Measurements from ENCODE around the gene TCEANC. TPM values are rescaled to one million over a fixed set of nuclear protein-coding genes. Genes with fewer than 3 reads are reported as not detected.
"Not testable (repeated sequence)": the region's sequence is repeated elsewhere in the genome, so short reads cannot be mapped to it uniquely, and the experiment has no call there.

Gene TCEANC
- polyA plus RNA-seq, 2 donors: 0.85 to 1.2 TPM

GRCh38 chrX:13669246-13669737 lies 16.4 kb downstream of the TCEANC start:
- H3K4me1 ChIP-seq (ENCODE audit: control insufficient read depth in 2 of 2, insufficient read depth in 2 of 2, low read length in 1 of 2): no peaks in the 10 kb centered on the region
- H3K27ac ChIP-seq (ENCODE audit: low read depth in 2 of 2, low read length in 1 of 2): peak overlapping the region; percentile 47 to 49
- H3K27me3 ChIP-seq (ENCODE audit: control insufficient read depth in 1 of 2, insufficient read depth in 2 of 2, low read length in 2 of 2): peaks cover 0 to 5% of the 10 kb centered on the region in 2 donors
- H3K4me3 ChIP-seq (ENCODE audit: low read depth in 1 of 2, low read length in 2 of 2): no peak overlapping the region
- H3K9me3 ChIP-seq (ENCODE audit: control insufficient read depth in 2 of 2, insufficient read depth in 1 of 2, low read depth in 1 of 2, low read length in 1 of 2): no peaks in the 10 kb centered on the region
- no peaks in the 10 kb centered on the region for H3K36me3 ChIP-seq (ENCODE audit: control insufficient read depth in 2 of 2, insufficient read depth in 2 of 2, low read length in 1 of 2)
- 10 to 19% methylated on average over 9 of the region's 9 CpGs for WGBS, 2 donors

GRCh38 chrX:13669755-13670154 lies 16.8 kb downstream of the TCEANC start:
- not testable (repeated sequence) for H3K36me3 ChIP-seq (ENCODE audit: control insufficient read depth in 2 of 2, insufficient read depth in 2 of 2, low read length in 1 of 2); H3K4me1 ChIP-seq (ENCODE audit: control insufficient read depth in 2 of 2, insufficient read depth in 2 of 2, low read length in 1 of 2); H3K9me3 ChIP-seq (ENCODE audit: control insufficient read depth in 2 of 2, insufficient read depth in 1 of 2, low read depth in 1 of 2, low read length in 1 of 2); H3K4me3 ChIP-seq (ENCODE audit: low read depth in 1 of 2, low read length in 2 of 2); H3K27me3 ChIP-seq (ENCODE audit: control insufficient read depth in 1 of 2, insufficient read depth in 2 of 2, low read length in 2 of 2)
- peak overlapping the region; percentile 47 to 49 for H3K27ac ChIP-seq (ENCODE audit: low read depth in 2 of 2, low read length in 1 of 2)
- 82% methylated on average over 8 of the region's 8 CpGs for WGBS, 2 donors

- Histone ChIP-seq H3K27me3 (ENCODE audit: control insufficient read depth in 1 of 2, insufficient read depth in 2 of 2, low read length in 2 of 2) (peaks cover 0 to 5% of the 10 kb centered on the region in 2 donors), H3K27ac (ENCODE audit: low read depth in 2 of 2, low read length in 1 of 2) (no peak overlapping the region), H3K36me3 (ENCODE audit: control insufficient read depth in 2 of 2, insufficient read depth in 2 of 2, low read length in 1 of 2) (no peaks in the 10 kb centered on the region), H3K9me3 (ENCODE audit: control insufficient read depth in 2 of 2, insufficient read depth in 1 of 2, low read depth in 1 of 2, low read length in 1 of 2) (no peaks in the 10 kb centered on the region), H3K4me3 (ENCODE audit: low read depth in 1 of 2, low read length in 2 of 2) (no peak overlapping the region), H3K4me1 (ENCODE audit: control insufficient read depth in 2 of 2, insufficient read depth in 2 of 2, low read length in 1 of 2) (no peaks in the 10 kb centered on the region)
- 83 to 88% methylated on average over 5 of the region's 5 CpGs for WGBS, 2 donors
Measured at GRCh38 chrX:13670197-13670596, 17.3 kb downstream of the TCEANC start.

GRCh38 chrX:13673016-13673415 lies 20.1 kb downstream of the TCEANC start:
- no peaks in the 10 kb centered on the region for H3K4me1 ChIP-seq (ENCODE audit: control insufficient read depth in 2 of 2, insufficient read depth in 2 of 2, low read length in 1 of 2)
- no peak overlapping the region for H3K4me3 ChIP-seq (ENCODE audit: low read depth in 1 of 2, low read length in 2 of 2)
- H3K27ac ChIP-seq (ENCODE audit: low read depth in 2 of 2, low read length in 1 of 2): no peak overlapping the region
- H3K36me3 ChIP-seq (ENCODE audit: control insufficient read depth in 2 of 2, insufficient read depth in 2 of 2, low read length in 1 of 2): no peaks in the 10 kb centered on the region
- peaks cover 0 to 5% of the 10 kb centered on the region in 2 donors for H3K27me3 ChIP-seq (ENCODE audit: control insufficient read depth in 1 of 2, insufficient read depth in 2 of 2, low read length in 2 of 2)
- H3K9me3 ChIP-seq (ENCODE audit: control insufficient read depth in 2 of 2, insufficient read depth in 1 of 2, low read depth in 1 of 2, low read length in 1 of 2): no peaks in the 10 kb centered on the region

- H3K4me3 ChIP-seq (ENCODE audit: low read depth in 1 of 2, low read length in 2 of 2): no peak overlapping the region
- H3K36me3 ChIP-seq (ENCODE audit: control insufficient read depth in 2 of 2, insufficient read depth in 2 of 2, low read length in 1 of 2): no peaks in the 10 kb centered on the region
- no peak overlapping the region for H3K27ac ChIP-seq (ENCODE audit: low read depth in 2 of 2, low read length in 1 of 2)
- no peaks in the 10 kb centered on the region for H3K4me1 ChIP-seq (ENCODE audit: control insufficient read depth in 2 of 2, insufficient read depth in 2 of 2, low read length in 1 of 2)
- H3K9me3 ChIP-seq (ENCODE audit: control insufficient read depth in 2 of 2, insufficient read depth in 1 of 2, low read depth in 1 of 2, low read length in 1 of 2): no peaks in the 10 kb centered on the region
- no peaks in the 10 kb centered on the region for H3K27me3 ChIP-seq (ENCODE audit: control insufficient read depth in 1 of 2, insufficient read depth in 2 of 2, low read length in 2 of 2)
Measured at GRCh38 chrX:13676885-13677284, 23.9 kb downstream of the TCEANC start.

GRCh38 chrX:13679700-13680099 lies 26.8 kb downstream of the TCEANC start:
- WGBS, 2 donors: 88 to 97% methylated on average over 3 to 4 of the region's 4 CpGs
- H3K9me3 ChIP-seq (ENCODE audit: control insufficient read depth in 2 of 2, insufficient read depth in 1 of 2, low read depth in 1 of 2, low read length in 1 of 2); H3K36me3 ChIP-seq (ENCODE audit: control insufficient read depth in 2 of 2, insufficient read depth in 2 of 2, low read length in 1 of 2); H3K4me1 ChIP-seq (ENCODE audit: control insufficient read depth in 2 of 2, insufficient read depth in 2 of 2, low read length in 1 of 2); H3K27me3 ChIP-seq (ENCODE audit: control insufficient read depth in 1 of 2, insufficient read depth in 2 of 2, low read length in 2 of 2); H3K27ac ChIP-seq (ENCODE audit: low read depth in 2 of 2, low read length in 1 of 2); H3K4me3 ChIP-seq (ENCODE audit: low read depth in 1 of 2, low read length in 2 of 2): not testable (repeated sequence)

GRCh38 chrX:13681595-13681994 lies 28.7 kb downstream of the TCEANC start:
- no peaks in the 10 kb centered on the region for H3K27me3 ChIP-seq (ENCODE audit: control insufficient read depth in 1 of 2, insufficient read depth in 2 of 2, low read length in 2 of 2)
- H3K27ac ChIP-seq (ENCODE audit: low read depth in 2 of 2, low read length in 1 of 2): no peak overlapping the region
- WGBS, 2 donors: 80 to 90% methylated on average over 7 of the region's 7 CpGs

GRCh38 chrX:13684361-13684760 lies 31.4 kb downstream of the TCEANC start:
- Histone ChIP-seq H3K9me3 (ENCODE audit: control insufficient read depth in 2 of 2, insufficient read depth in 1 of 2, low read depth in 1 of 2, low read length in 1 of 2) (no peaks in the 10 kb centered on the region), H3K27ac (ENCODE audit: low read depth in 2 of 2, low read length in 1 of 2) (no peak overlapping the region)
- 73 to 76% methylated on average over 4 of the region's 4 CpGs for WGBS, 2 donors

More at GRCh38 chrX:13681595-13681994, 28.7 kb downstream of the TCEANC start:
- Histone ChIP-seq H3K4me1 (ENCODE audit: control insufficient read depth in 2 of 2, insufficient read depth in 2 of 2, low read length in 1 of 2) (no peaks in the 10 kb centered on the region), H3K9me3 (ENCODE audit: control insufficient read depth in 2 of 2, insufficient read depth in 1 of 2, low read depth in 1 of 2, low read length in 1 of 2) (no peaks in the 10 kb centered on the region), H3K36me3 (ENCODE audit: control insufficient read depth in 2 of 2, insufficient read depth in 2 of 2, low read length in 1 of 2) (no peaks in the 10 kb centered on the region), H3K4me3 (ENCODE audit: low read depth in 1 of 2, low read length in 2 of 2) (no peak overlapping the region)

GRCh38 chrX:13685126-13685763 lies 32.3 kb downstream of the TCEANC start:
- no peaks in the 10 kb centered on the region for H3K27me3 ChIP-seq (ENCODE audit: control insufficient read depth in 1 of 2, insufficient read depth in 2 of 2, low read length in 2 of 2)

More at GRCh38 chrX:13684361-13684760, 31.4 kb downstream of the TCEANC start:
- Histone ChIP-seq H3K4me3 (ENCODE audit: low read depth in 1 of 2, low read length in 2 of 2) (no peak overlapping the region), H3K4me1 (ENCODE audit: control insufficient read depth in 2 of 2, insufficient read depth in 2 of 2, low read length in 1 of 2) (no peaks in the 10 kb centered on the region), H3K27me3 (ENCODE audit: control insufficient read depth in 1 of 2, insufficient read depth in 2 of 2, low read length in 2 of 2) (no peaks in the 10 kb centered on the region), H3K36me3 (ENCODE audit: control insufficient read depth in 2 of 2, insufficient read depth in 2 of 2, low read length in 1 of 2) (no peaks in the 10 kb centered on the region)

GRCh38 chrX:13687203-13687602 lies 34.3 kb downstream of the TCEANC start:
- H3K4me3 ChIP-seq (ENCODE audit: low read depth in 1 of 2, low read length in 2 of 2): no peak overlapping the region
- H3K36me3 ChIP-seq (ENCODE audit: control insufficient read depth in 2 of 2, insufficient read depth in 2 of 2, low read length in 1 of 2): no peaks in the 10 kb centered on the region
- no peak overlapping the region for H3K27ac ChIP-seq (ENCODE audit: low read depth in 2 of 2, low read length in 1 of 2)
- H3K4me1 ChIP-seq (ENCODE audit: control insufficient read depth in 2 of 2, insufficient read depth in 2 of 2, low read length in 1 of 2): no peaks in the 10 kb centered on the region
- H3K9me3 ChIP-seq (ENCODE audit: control insufficient read depth in 2 of 2, insufficient read depth in 1 of 2, low read depth in 1 of 2, low read length in 1 of 2): no peaks in the 10 kb centered on the region
- H3K27me3 ChIP-seq (ENCODE audit: control insufficient read depth in 1 of 2, insufficient read depth in 2 of 2, low read length in 2 of 2): no peaks in the 10 kb centered on the region
- 73 to 96% methylated on average over 1 of the region's 1 CpG for WGBS, 2 donors

More at GRCh38 chrX:13685126-13685763, 32.3 kb downstream of the TCEANC start:
- Histone ChIP-seq H3K9me3 (ENCODE audit: control insufficient read depth in 2 of 2, insufficient read depth in 1 of 2, low read depth in 1 of 2, low read length in 1 of 2) (no peaks in the 10 kb centered on the region), H3K4me3 (ENCODE audit: low read depth in 1 of 2, low read length in 2 of 2) (no peak overlapping the region), H3K4me1 (ENCODE audit: control insufficient read depth in 2 of 2, insufficient read depth in 2 of 2, low read length in 1 of 2) (no peaks in the 10 kb centered on the region), H3K36me3 (ENCODE audit: control insufficient read depth in 2 of 2, insufficient read depth in 2 of 2, low read length in 1 of 2) (no peaks in the 10 kb centered on the region), H3K27ac (ENCODE audit: low read depth in 2 of 2, low read length in 1 of 2) (no peak overlapping the region)
- WGBS, 2 donors: 40 to 55% methylated on average over 3 of the region's 3 CpGs
